ENCODE measurements around the gene CDHR1. TPM values are rescaled to one million over a fixed set of nuclear protein-coding genes. Genes with fewer than 3 reads are reported as not detected.

Gene CDHR1
- total RNA-seq, 1 experiment from 2014 or later: 6.6 TPM

GRCh38 chr10:84205049-84205852 is 10.9 kb downstream of the CDHR1 start:
- Histone ChIP-seq H4K8ac (replicated peaks; ENCODE audit: insufficient read length, low read depth, low read length) (no peak overlapping the region), H2AK5ac (ENCODE audit: insufficient read length, low read length) (no peak overlapping the region), H3K79me2 (ENCODE audit: insufficient read depth, low read length) (no peaks in the 10 kb centered on the region), H4K5ac (ENCODE audit: insufficient read length, low read depth, low read length) (no peak overlapping the region), H3K4me1 (ENCODE audit: insufficient read depth, low read length) (no peaks in the 10 kb centered on the region), H2BK5ac (ENCODE audit: insufficient read length, low read length) (no peak overlapping the region), H3K23ac (ENCODE audit: insufficient read length, low read depth, low read length) (no peak overlapping the region), H3K27ac (ENCODE audit: insufficient read length, low read depth, low read length) (no peak overlapping the region), H3K14ac (ENCODE audit: insufficient read depth, low read length) (no peak overlapping the region), H2BK120ac (ENCODE audit: low read depth, low read length, poor library complexity, severe bottlenecking) (no peak overlapping the region), H3K27me3 (ENCODE audit: insufficient read depth, low read length) (no peaks in the 10 kb centered on the region), H2BK12ac (ENCODE audit: insufficient read length, low read depth, low read length) (no peak overlapping the region), H3K4ac (ENCODE audit: low read depth, low read length) (no peak overlapping the region), H3K79me1 (ENCODE audit: insufficient read depth, low read depth, low read length, poor library complexity, severe bottlenecking) (no peaks in the 10 kb centered on the region), H3K23me2 (ENCODE audit: insufficient read length, low read depth, low read length, poor library complexity, severe bottlenecking) (no peaks in the 10 kb centered on the region), H3K9me3 (ENCODE audit: control insufficient read depth, low read depth, low read length) (no peaks in the 10 kb centered on the region), H4K91ac (ENCODE audit: insufficient read length, low read depth, low read length) (no peak overlapping the region), H3K9ac (ENCODE audit: extremely low read depth, insufficient read length, low read length) (no peak overlapping the region), H3K4me2 (ENCODE audit: insufficient read depth, insufficient read length, low read length) (no peak overlapping the region), H3T11ph (ENCODE audit: low read length) (no peak overlapping the region), H2BK15ac (ENCODE audit: low read depth, low read length) (no peak overlapping the region), H4K20me1 (ENCODE audit: control insufficient read depth, insufficient read depth, insufficient read length) (no peaks in the 10 kb centered on the region), H2BK20ac (ENCODE audit: low read depth, low read length, poor library complexity, severe bottlenecking) (no peak overlapping the region), H3K18ac (ENCODE audit: insufficient read length, low read depth, low read length) (no peak overlapping the region), H3K56ac (ENCODE audit: insufficient read length, low read depth, low read length) (no peak overlapping the region), H2AFZ (ENCODE audit: low read length) (no peak overlapping the region)
- DNase-seq: peak; percentile 69
- no CpG with 5 or more reads among the region's 8 CpGs for WGBS (ENCODE audit: extremely low coverage, insufficient read length, low lambda C conversion rate)
- Mint-ChIP-seq H3K4me3 (no peak overlapping the region; a peak in 1 of 5 replicates), H3K4me1 (no peaks in the 10 kb centered on the region), H3K27me3 (ENCODE audit: low read depth) (peaks cover 3% of the 10 kb centered on the region; the same call in 1 of the 2 replicates), H3K27ac (peak overlapping the region in 1 of 3 experiments; percentile 66; a peak in 1 of 7 replicates), H3K36me3 (ENCODE audit: insufficient read depth in 1 of 3, low read depth in 3 of 3) (no peaks in the 10 kb centered on the region), H3K9me3 (no peaks in the 10 kb centered on the region)
- TF ChIP-seq CTCF (conservative IDR thresholded peaks at IDR 0.05): peak; percentile 88

All from H9 (cell line).